Activated naive CD4-positive, alpha-beta T cell treated with anti-CD3 and anti-CD28 coated beads, Interleukin-2, amount 50 U/mL, for 24 hours (primary cell): ENCODE data around the gene KRT40.

Experiments used
- H3K27ac Mint-ChIP-seq: one replicate; pipeline ENCODE4 v1.8.0; 2021; ENCODE audit warnings: mild to moderate bottlenecking, mixed read lengths
- H3K27me3 Mint-ChIP-seq: one replicate; pipeline ENCODE4 v1.8.0; 2021; ENCODE audit warnings: mixed read lengths
- H3K36me3 Mint-ChIP-seq: one replicate; pipeline ENCODE4 v1.8.0; 2021; ENCODE audit warnings: mixed read lengths
- H3K4me1 Mint-ChIP-seq: one replicate; pipeline ENCODE4 v1.8.0; 2021; ENCODE audit warnings: mixed read lengths
- H3K4me3 Mint-ChIP-seq: one replicate; pipeline ENCODE4 v1.8.0; 2021; ENCODE audit warnings: mild to moderate bottlenecking, mixed read lengths
- H3K9me3 Mint-ChIP-seq: one replicate; pipeline ENCODE4 v1.8.0; 2021; ENCODE audit warnings: mixed read lengths

Gene KRT40

GRCh38 chr17:40984226-40984625, at the start of gene KRT40:
KRT40 (minus strand) TSS chr17:40984326; CDS start chr17:40984273, 53 bp downstream.
- H3K9me3 Mint-ChIP-seq: no peaks in the 10 kb centered on the region
- no peaks in the 10 kb centered on the region for H3K36me3 Mint-ChIP-seq
- no peak within 1 kb of the TSS for H3K4me3 Mint-ChIP-seq
- no peak within 1 kb of the TSS for H3K27ac Mint-ChIP-seq
- H3K4me1 Mint-ChIP-seq: no peaks in the 10 kb centered on the region
- H3K27me3 Mint-ChIP-seq: peaks cover 2% of the 10 kb centered on the region

GRCh38 chr17:41029633-41030245, 45.6 kb upstream of the KRT40 start, which contains the start of gene KRTAP1-4:
KRTAP1-4 (minus strand) TSS chr17:41030195; CDS start chr17:41030078, 117 bp downstream.
- Mint-ChIP-seq H3K36me3 (no peaks in the 10 kb centered on the region), H3K4me3 (no peak within 1 kb of the TSS), H3K27ac (no peak within 1 kb of the TSS), H3K9me3 (no peaks in the 10 kb centered on the region), H3K4me1 (no peaks in the 10 kb centered on the region), H3K27me3 (peaks cover 15% of the 10 kb centered on the region)

- Mint-ChIP-seq H3K27ac (no peak within 1 kb of the TSS), H3K4me3 (no peak within 1 kb of the TSS), H3K4me1 (no peaks in the 10 kb centered on the region), H3K36me3 (no peaks in the 10 kb centered on the region), H3K9me3 (no peaks in the 10 kb centered on the region), H3K27me3 (peaks cover 12% of the 10 kb centered on the region)
Observed at GRCh38 chr17:41026715-41027471, 42.8 kb upstream of the KRT40 start, which contains the start of gene KRTAP1-5. KRTAP1-5 (minus strand) TSS chr17:41027208; CDS start chr17:41027155, 53 bp downstream.

GRCh38 chr17:41024697-41025096, 40.6 kb upstream of the KRT40 start:
- no peaks in the 10 kb centered on the region for H3K9me3 Mint-ChIP-seq
- no peaks in the 10 kb centered on the region for H3K4me1 Mint-ChIP-seq
- H3K4me3 Mint-ChIP-seq: no peak overlapping the region
- no peaks in the 10 kb centered on the region for H3K36me3 Mint-ChIP-seq
- peaks cover 8% of the 10 kb centered on the region for H3K27me3 Mint-ChIP-seq
- H3K27ac Mint-ChIP-seq: no peak overlapping the region

GRCh38 chr17:41020336-41020735, 36.2 kb upstream of the KRT40 start:
- no peaks in the 10 kb centered on the region for H3K36me3 Mint-ChIP-seq
- no peaks in the 10 kb centered on the region for H3K4me1 Mint-ChIP-seq
- peaks cover 1% of the 10 kb centered on the region for H3K27me3 Mint-ChIP-seq
- no peak overlapping the region for H3K4me3 Mint-ChIP-seq
- no peaks in the 10 kb centered on the region for H3K9me3 Mint-ChIP-seq
- H3K27ac Mint-ChIP-seq: no peak overlapping the region

GRCh38 chr17:41019415-41019814, 35.3 kb upstream of the KRT40 start:
- no peaks in the 10 kb centered on the region for H3K4me1 Mint-ChIP-seq
- H3K9me3 Mint-ChIP-seq: no peaks in the 10 kb centered on the region
- H3K27me3 Mint-ChIP-seq: peaks cover 3% of the 10 kb centered on the region
- H3K36me3 Mint-ChIP-seq: no peaks in the 10 kb centered on the region
- no peak overlapping the region for H3K4me3 Mint-ChIP-seq
- no peak overlapping the region for H3K27ac Mint-ChIP-seq

GRCh38 chr17:41018541-41018940, 34.4 kb upstream of the KRT40 start:
- Mint-ChIP-seq H3K4me1 (no peaks in the 10 kb centered on the region), H3K36me3 (no peaks in the 10 kb centered on the region), H3K27ac (no peak overlapping the region)

GRCh38 chr17:41016578-41017215, 32.6 kb upstream of the KRT40 start:
- Mint-ChIP-seq H3K36me3 (no peaks in the 10 kb centered on the region), H3K27ac (no peak overlapping the region), H3K9me3 (no peaks in the 10 kb centered on the region), H3K27me3 (peaks cover 2% of the 10 kb centered on the region), H3K4me3 (no peak overlapping the region), H3K4me1 (no peaks in the 10 kb centered on the region)

More at GRCh38 chr17:41018541-41018940, 34.4 kb upstream of the KRT40 start:
- Mint-ChIP-seq H3K4me3 (no peak overlapping the region), H3K27me3 (peaks cover 2% of the 10 kb centered on the region), H3K9me3 (no peaks in the 10 kb centered on the region)

GRCh38 chr17:41015454-41015853, 31.3 kb upstream of the KRT40 start:
- Mint-ChIP-seq H3K9me3 (no peaks in the 10 kb centered on the region), H3K36me3 (no peaks in the 10 kb centered on the region), H3K27ac (no peak overlapping the region), H3K4me3 (no peak overlapping the region), H3K4me1 (no peaks in the 10 kb centered on the region), H3K27me3 (peaks cover 2% of the 10 kb centered on the region)

- H3K9me3 Mint-ChIP-seq: no peaks in the 10 kb centered on the region
- peaks cover 2% of the 10 kb centered on the region for H3K27me3 Mint-ChIP-seq
- H3K27ac Mint-ChIP-seq: no peak overlapping the region
Observed at GRCh38 chr17:41013606-41014005, 29.5 kb upstream of the KRT40 start.

GRCh38 chr17:41013181-41013580, 29.1 kb upstream of the KRT40 start:
- Mint-ChIP-seq H3K27me3 (peaks cover 2% of the 10 kb centered on the region), H3K36me3 (no peaks in the 10 kb centered on the region), H3K4me1 (no peaks in the 10 kb centered on the region), H3K27ac (no peak overlapping the region), H3K9me3 (no peaks in the 10 kb centered on the region), H3K4me3 (no peak overlapping the region)

More at GRCh38 chr17:41013606-41014005, 29.5 kb upstream of the KRT40 start:
- Mint-ChIP-seq H3K4me3 (no peak overlapping the region), H3K4me1 (no peaks in the 10 kb centered on the region), H3K36me3 (no peaks in the 10 kb centered on the region)

GRCh38 chr17:41012326-41013120, 28.4 kb upstream of the KRT40 start:
- H3K27ac Mint-ChIP-seq: peak overlapping the region; percentile 9
- H3K27me3 Mint-ChIP-seq: peaks cover 2% of the 10 kb centered on the region

GRCh38 chr17:41010441-41010840, 26.3 kb upstream of the KRT40 start:
- Mint-ChIP-seq H3K4me3 (no peak overlapping the region), H3K27me3 (peaks cover 2% of the 10 kb centered on the region), H3K4me1 (no peaks in the 10 kb centered on the region), H3K9me3 (no peaks in the 10 kb centered on the region), H3K27ac (no peak overlapping the region), H3K36me3 (no peaks in the 10 kb centered on the region)

More at GRCh38 chr17:41012326-41013120, 28.4 kb upstream of the KRT40 start:
- Mint-ChIP-seq H3K4me1 (no peaks in the 10 kb centered on the region), H3K9me3 (no peaks in the 10 kb centered on the region), H3K4me3 (no peak overlapping the region), H3K36me3 (no peaks in the 10 kb centered on the region)

GRCh38 chr17:41009936-41010335, 25.8 kb upstream of the KRT40 start:
- Mint-ChIP-seq H3K27ac (no peak overlapping the region), H3K4me3 (no peak overlapping the region), H3K36me3 (no peaks in the 10 kb centered on the region), H3K9me3 (no peaks in the 10 kb centered on the region), H3K27me3 (peaks cover 2% of the 10 kb centered on the region), H3K4me1 (no peaks in the 10 kb centered on the region)

- Mint-ChIP-seq H3K36me3 (no peaks in the 10 kb centered on the region), H3K9me3 (no peaks in the 10 kb centered on the region), H3K4me1 (no peaks in the 10 kb centered on the region), H3K27ac (no peak overlapping the region), H3K4me3 (no peak overlapping the region), H3K27me3 (no peaks in the 10 kb centered on the region)
Observed at GRCh38 chr17:41009301-41009760, 25.2 kb upstream of the KRT40 start.
